H9 (cell line): ENCODE results near the gene TBC1D4. TPM values are rescaled to one million over a fixed set of nuclear protein-coding genes. Genes with fewer than 3 reads are reported as not detected.
A peak's percentile ranks its signal among the peaks of the same experiment; 100 is the strongest.

Source experiments
- DNase-seq: peaks from one replicate; pipeline ENCODE4 v3.0.0-alpha.2; 2017
- H2AFZ ChIP-seq: one replicate; pipeline ENCODE4 v1.6.1; 2013; ENCODE audit warnings: mild to moderate bottlenecking, low read length, control low read depth, moderate library complexity
- H2AK5ac ChIP-seq: 2 replicates; pipeline ENCODE4 v1.6.1; 2013; ENCODE audit warnings: low read length, control low read depth, mixed read lengths; ENCODE audit not compliant: insufficient read length
- H2BK120ac ChIP-seq: one replicate; pipeline ENCODE4 v1.6.1; 2013; ENCODE audit warnings: low read depth, mild to moderate bottlenecking, low read length, control low read depth, inconsistent platforms; ENCODE audit not compliant: poor library complexity, severe bottlenecking
- H2BK12ac ChIP-seq: 2 replicates; pipeline ENCODE4 v1.6.1; 2013; ENCODE audit warnings: low read length, control low read depth, mixed read lengths, low read depth; ENCODE audit not compliant: insufficient read length
- H2BK15ac ChIP-seq: 2 replicates; pipeline ENCODE4 v1.6.1; 2013; ENCODE audit warnings: low read depth, low read length, control low read depth
- H2BK20ac ChIP-seq: one replicate; pipeline ENCODE4 v1.6.1; 2013; ENCODE audit warnings: low read depth, mild to moderate bottlenecking, low read length, control low read depth, inconsistent platforms; ENCODE audit not compliant: poor library complexity, severe bottlenecking
- H2BK5ac ChIP-seq: 2 replicates; pipeline ENCODE4 v1.6.1; 2013; ENCODE audit warnings: low read length, control low read depth, mixed read lengths; ENCODE audit not compliant: insufficient read length
- H3K14ac ChIP-seq: 2 replicates; pipeline ENCODE4 v1.6.1; 2013; ENCODE audit warnings: low read length, control low read depth; ENCODE audit not compliant: insufficient read depth
- H3K18ac ChIP-seq: 2 replicates; pipeline ENCODE4 v1.6.1; 2013; ENCODE audit warnings: low read depth, mild to moderate bottlenecking, mixed read lengths, low read length, control low read depth; ENCODE audit not compliant: insufficient read length
- H3K23ac ChIP-seq: 2 replicates; pipeline ENCODE4 v1.6.1; 2013; ENCODE audit warnings: low read length, control low read depth, mixed read lengths, low read depth; ENCODE audit not compliant: insufficient read length
- H3K23me2 ChIP-seq: 2 replicates; pipeline ENCODE4 v1.6.1; 2013; ENCODE audit warnings: low read depth, mild to moderate bottlenecking, mixed read lengths, low read length, control low read depth; ENCODE audit not compliant: insufficient read length, poor library complexity, severe bottlenecking
- H3K27ac ChIP-seq: 2 replicates; pipeline ENCODE4 v1.5.1; 2013; ENCODE audit warnings: low read length, control low read depth, mixed read lengths, low read depth; ENCODE audit not compliant: insufficient read length
- H3K27me3 ChIP-seq: 2 replicates; pipeline ENCODE4 v1.6.1; 2013; ENCODE audit warnings: low read length, control low read depth, inconsistent platforms; ENCODE audit not compliant: insufficient read depth
- H3K4ac ChIP-seq: 2 replicates; pipeline ENCODE4 v1.6.1; 2013; ENCODE audit warnings: low read depth, mild to moderate bottlenecking, control low read depth, inconsistent platforms, low read length, moderate library complexity
- H3K4me1 ChIP-seq: 2 replicates; pipeline ENCODE4 v1.6.1; 2013; ENCODE audit warnings: low read length, control low read depth, inconsistent platforms; ENCODE audit not compliant: insufficient read depth
- H3K4me2 ChIP-seq: 2 replicates; pipeline ENCODE4 v1.6.1; 2013; ENCODE audit warnings: low read length, control low read depth, mixed read lengths; ENCODE audit not compliant: insufficient read length, insufficient read depth
- H3K56ac ChIP-seq: 2 replicates; pipeline ENCODE4 v1.6.1; 2013; ENCODE audit warnings: low read depth, mild to moderate bottlenecking, mixed read lengths, low read length, control low read depth; ENCODE audit not compliant: insufficient read length
- H3K79me1 ChIP-seq: 2 replicates; pipeline ENCODE4 v1.6.1; 2013; ENCODE audit warnings: low read depth, mild to moderate bottlenecking, moderate library complexity, low read length, control low read depth, inconsistent platforms; ENCODE audit not compliant: insufficient read depth, poor library complexity, severe bottlenecking
- H3K79me2 ChIP-seq: 2 replicates; pipeline ENCODE4 v1.6.1; 2013; ENCODE audit warnings: low read length, control low read depth, inconsistent platforms; ENCODE audit not compliant: insufficient read depth
- H3K9ac ChIP-seq: 2 replicates; pipeline ENCODE4 v1.6.1; 2013; ENCODE audit warnings: low read length, control low read depth, mixed read lengths; ENCODE audit not compliant: insufficient read length; ENCODE audit errors: extremely low read depth
- H3K9me3 ChIP-seq: one replicate; pipeline ENCODE4 v1.6.1; 2013; ENCODE audit warnings: low read depth, low read length, inconsistent platforms; ENCODE audit not compliant: control insufficient read depth
- H3T11ph ChIP-seq: one replicate; pipeline ENCODE4 v1.6.1; 2013; ENCODE audit warnings: mild to moderate bottlenecking, low read length, control low read depth, inconsistent platforms
- H4K20me1 ChIP-seq: one replicate; pipeline ENCODE4 v1.6.1; 2013; ENCODE audit not compliant: control insufficient read depth, insufficient read length, insufficient read depth
- H4K5ac ChIP-seq: 2 replicates; pipeline ENCODE4 v1.6.1; 2013; ENCODE audit warnings: low read depth, mild to moderate bottlenecking, mixed read lengths, low read length, control low read depth; ENCODE audit not compliant: insufficient read length
- H4K8ac ChIP-seq: replicated peaks from 2 replicates; pipeline ENCODE4 v1.6.1; 2013; ENCODE audit warnings: low read length, control low read depth, mixed read lengths, low read depth; ENCODE audit not compliant: insufficient read length
- H4K91ac ChIP-seq: 2 replicates; pipeline ENCODE4 v1.6.1; 2013; ENCODE audit warnings: low read depth, mild to moderate bottlenecking, moderate library complexity, mixed read lengths, low read length, control low read depth; ENCODE audit not compliant: insufficient read length
- H3K27ac Mint-ChIP-seq, 3 experiments: 2 replicates in 2 of 3; 3 replicates in 1 of 3; pipeline ENCODE4 v1.8.0; 2020 to 2021; ENCODE audit warnings: mixed read lengths in 3 of 3, mild to moderate bottlenecking in 1 of 3, moderate library complexity in 1 of 3
- H3K27me3 Mint-ChIP-seq: 2 replicates; pipeline ENCODE4 v1.8.0; 2021; ENCODE audit warnings: low read depth, mild to moderate bottlenecking, moderate library complexity, mixed read lengths
- H3K36me3 Mint-ChIP-seq, 3 experiments: 2 replicates in 2 of 3; 3 replicates in 1 of 3; pipeline ENCODE4 v1.8.0; 2020 to 2021; ENCODE audit warnings: low read depth in 3 of 3, mixed read lengths in 3 of 3; ENCODE audit not compliant: insufficient read depth in 1 of 3
- H3K4me1 Mint-ChIP-seq, 2 experiments: 2 replicates each; pipeline ENCODE4 v1.8.0; 2020; ENCODE audit warnings: mixed read lengths in 2 of 2
- H3K4me3 Mint-ChIP-seq, 2 experiments: 2 replicates in 1 of 2; 3 replicates in 1 of 2; pipeline ENCODE4 v1.8.0; 2020 to 2021; ENCODE audit warnings: mild to moderate bottlenecking in 2 of 2, mixed read lengths in 2 of 2, moderate library complexity in 1 of 2
- H3K9me3 Mint-ChIP-seq, 2 experiments: 2 replicates in 1 of 2; 3 replicates in 1 of 2; pipeline ENCODE4 v1.8.0; 2020; ENCODE audit warnings: mild to moderate bottlenecking in 2 of 2, mixed read lengths in 2 of 2, moderate library complexity in 1 of 2
- WGBS: extraction: QIAGEN DNeasy Blood & Tissue Kit; methylation state at CpG from one replicate; pipeline ENCODE4 v1.1.7; 2013; ENCODE audit warnings: missing lambda C conversion rate, low lambda C conversion rate, mixed read lengths; ENCODE audit not compliant: insufficient read length; ENCODE audit errors: extremely low coverage; 5-methylcytosine and 5-hydroxymethylcytosine counted together
- total RNA-seq: library from RNA; stranded (reverse); gene quantifications from 2 replicates; pipeline ENCODE4 v1.2.1, GENCODE V29; 2021
- TF ChIP-seq, protein P1 (sequence below): fragments of 200-600 bp; sonication (generic); conservative IDR thresholded peaks from 3 replicates; pipeline ENCODE4 v1.8.0; 2021; ENCODE audit warnings: antibody characterized with exemption, mild to moderate bottlenecking

The TBC1D4 gene
- total RNA-seq, 1 experiment from 2014 or later, result 10.5 TPM

DNA sequence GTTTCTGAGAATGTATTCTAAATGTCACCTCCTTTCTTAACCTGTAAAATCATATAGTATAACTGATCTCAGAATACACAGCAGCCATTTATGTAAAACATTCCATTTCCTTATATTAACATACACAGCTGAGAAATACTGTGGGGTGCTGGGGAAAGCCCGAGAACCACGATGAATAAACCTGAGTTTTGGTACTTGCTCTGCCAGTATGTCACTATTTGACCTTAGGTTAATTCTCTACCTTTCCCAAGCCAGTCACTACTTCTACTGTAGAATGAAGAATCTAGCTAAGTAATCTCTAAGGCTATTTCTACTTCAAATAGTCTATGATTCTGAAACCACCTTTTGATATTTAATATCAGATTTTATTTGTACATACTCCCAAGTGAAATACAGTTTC, 173.7 kb downstream of the TBC1D4 start:
- no peak for DNase-seq
- no peak overlapping the region for H4K91ac ChIP-seq
- no peaks in the 10 kb centered on the region for H3K79me1 ChIP-seq
- H3K9me3 Mint-ChIP-seq, result no peaks in the 10 kb centered on the region
- H4K20me1 ChIP-seq, result no peaks in the 10 kb centered on the region
- H2BK12ac ChIP-seq, result no peak overlapping the region
- H3K9ac ChIP-seq, result no peak overlapping the region
- TF ChIP-seq, protein P1, sequence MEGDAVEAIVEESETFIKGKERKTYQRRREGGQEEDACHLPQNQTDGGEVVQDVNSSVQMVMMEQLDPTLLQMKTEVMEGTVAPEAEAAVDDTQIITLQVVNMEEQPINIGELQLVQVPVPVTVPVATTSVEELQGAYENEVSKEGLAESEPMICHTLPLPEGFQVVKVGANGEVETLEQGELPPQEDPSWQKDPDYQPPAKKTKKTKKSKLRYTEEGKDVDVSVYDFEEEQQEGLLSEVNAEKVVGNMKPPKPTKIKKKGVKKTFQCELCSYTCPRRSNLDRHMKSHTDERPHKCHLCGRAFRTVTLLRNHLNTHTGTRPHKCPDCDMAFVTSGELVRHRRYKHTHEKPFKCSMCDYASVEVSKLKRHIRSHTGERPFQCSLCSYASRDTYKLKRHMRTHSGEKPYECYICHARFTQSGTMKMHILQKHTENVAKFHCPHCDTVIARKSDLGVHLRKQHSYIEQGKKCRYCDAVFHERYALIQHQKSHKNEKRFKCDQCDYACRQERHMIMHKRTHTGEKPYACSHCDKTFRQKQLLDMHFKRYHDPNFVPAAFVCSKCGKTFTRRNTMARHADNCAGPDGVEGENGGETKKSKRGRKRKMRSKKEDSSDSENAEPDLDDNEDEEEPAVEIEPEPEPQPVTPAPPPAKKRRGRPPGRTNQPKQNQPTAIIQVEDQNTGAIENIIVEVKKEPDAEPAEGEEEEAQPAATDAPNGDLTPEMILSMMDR, result no peak
- no peaks in the 10 kb centered on the region for H3K23me2 ChIP-seq
- H4K5ac ChIP-seq, result no peak overlapping the region
- peak overlapping the region in 1 of 3 experiments; percentile 35; a peak in 2 of 7 replicates for H3K27ac Mint-ChIP-seq
- no peak overlapping the region for H3K23ac ChIP-seq
- no peak overlapping the region for H2AK5ac ChIP-seq
- H3T11ph ChIP-seq, result no peak overlapping the region
- H3K18ac ChIP-seq, result no peak overlapping the region
- no peak overlapping the region for H3K4ac ChIP-seq
- no peak overlapping the region for H4K8ac ChIP-seq
- no peak overlapping the region for H3K27ac ChIP-seq
- no peak overlapping the region for H3K4me3 Mint-ChIP-seq
- H2BK5ac ChIP-seq, result no peak overlapping the region
- H3K9me3 ChIP-seq, result no peaks in the 10 kb centered on the region
- no peak overlapping the region for H2BK120ac ChIP-seq
- no peaks in the 10 kb centered on the region for H3K27me3 Mint-ChIP-seq
- H3K36me3 Mint-ChIP-seq, result peaks cover 0 to 9% (median 7%) of the 10 kb centered on the region in 3 experiments; a peak in 5 of 7 replicates
- no peaks in the 10 kb centered on the region for H3K79me2 ChIP-seq
- H2BK20ac ChIP-seq, result no peak overlapping the region
- no peak overlapping the region for H3K4me2 ChIP-seq
- H3K27me3 ChIP-seq, result no peaks in the 10 kb centered on the region
- no peak overlapping the region for H2BK15ac ChIP-seq
- H3K4me1 Mint-ChIP-seq, result peaks cover 4 to 7% of the 10 kb centered on the region in 2 experiments
- H3K56ac ChIP-seq, result no peak overlapping the region
- H2AFZ ChIP-seq, result no peak overlapping the region
- no peaks in the 10 kb centered on the region for H3K4me1 ChIP-seq
- no CpG with 5 or more reads among the region's 2 CpGs for WGBS
- no peak overlapping the region for H3K14ac ChIP-seq
